K562 (cell line): Measurements from ENCODE around the gene F12. TPM values are rescaled to one million over a fixed set of nuclear protein-coding genes. Genes with fewer than 3 reads are reported as not detected.
"Not testable (repeated sequence)": the region's sequence is repeated elsewhere in the genome, so short reads cannot be mapped to it uniquely, and the experiment has no call there.

Experiments
- ATAC-seq: fragments of 200-7000 bp; cut with Tn5 transposase; 3 replicates; pipeline ENCODE4 v1.9.1; 2020; ENCODE audit warnings: moderate library complexity
- BruUV-seq: library from RNA; stranded (reverse); fragments of 400-500 nt; replicated peaks from 2 replicates; lab custom pipeline; 2021; lab: Mats Ljungman, UMichigan
- CTCF ChIA-PET: fragments of 300-600 bp; formaldehyde crosslinking; extraction: SDS; loops from one replicate; lab custom pipeline; 2021; ENCODE audit warnings: low intra/inter-chr PET ratio; lab: Yijun Ruan, JAX
- POLR2A ChIA-PET: fragments of 300-600, 350-650 bp; sonication (Branson Sonifier 250); formaldehyde crosslinking; extraction: SDS; loops from one replicate; lab custom pipeline; 2021; ENCODE audit warnings: antibody characterized with exemption, inconsistent platforms; lab: Yijun Ruan, JAX
- DNase-seq, 4 experiments: peaks; one replicate each; pipeline versions ENCODE4 v3.0.0 to v3.0.0-alpha.2; 2011 to 2018; ENCODE audit warnings: low spot score in 3 of 4, mixed read lengths in 3 of 4; ENCODE audit errors: extremely low read depth in 1 of 4
- FAIRE-seq: peaks from 2 replicates; lab custom pipeline; 2011; peaks lifted over from hg19 to GRCh38; lab: Jason Lieb, UNC
- H2AFZ ChIP-seq: 2 replicates; pipeline ENCODE4 v1.6.0; 2011; ENCODE audit warnings: low read depth, low read length, control low read depth, inconsistent platforms
- H3K27ac ChIP-seq: fragments of 200-600 bp; 3 replicates; pipeline ENCODE4 v1.8.0; 2011; ENCODE audit warnings: low read depth, mild to moderate bottlenecking, control low read depth, inconsistent platforms, low read length, moderate library complexity, mixed read lengths; ENCODE audit errors: extremely low read depth
- H3K27me3 ChIP-seq, 2 experiments: fragments of 300-600 bp in 1 of 2; 2 replicates in 1 of 2; 3 replicates in 1 of 2; pipeline versions ENCODE4 v1.6.0 to v1.8.0; 2011; ENCODE audit warnings: inconsistent platforms in 2 of 2, low read length in 2 of 2, mild to moderate bottlenecking in 1 of 2, mixed read lengths in 1 of 2, moderate library complexity in 1 of 2; ENCODE audit not compliant: control insufficient read depth in 2 of 2, insufficient read depth in 2 of 2
- H3K36me3 ChIP-seq: fragments of 300-600 bp; 3 replicates; pipeline ENCODE4 v1.8.0; 2011; ENCODE audit warnings: mild to moderate bottlenecking, low read length, inconsistent platforms; ENCODE audit not compliant: control insufficient read depth, insufficient read depth
- H3K4me1 ChIP-seq, 2 experiments: fragments of 200-600 bp in 1 of 2; replicated peaks in 1 of 2; 2 replicates in 1 of 2; 3 replicates in 1 of 2; pipeline versions ENCODE4 v1.5.1 to v1.8.0; 2011; ENCODE audit warnings: inconsistent platforms in 2 of 2, low read length in 2 of 2, mild to moderate bottlenecking in 1 of 2, mixed read lengths in 1 of 2, moderate library complexity in 1 of 2; ENCODE audit not compliant: control insufficient read depth in 2 of 2, insufficient read depth in 2 of 2
- H3K4me2 ChIP-seq: 2 replicates; pipeline ENCODE4 v1.6.1; 2011; ENCODE audit warnings: low read length, control low read depth, inconsistent platforms, mixed read lengths; ENCODE audit not compliant: insufficient read depth
- H3K4me3 ChIP-seq: fragments of 200-600 bp; sonication (generic), shearing (Covaris generic); 2 replicates; pipeline ENCODE4 v1.5.1; 2016; ENCODE audit warnings: control low read depth, inconsistent platforms
- H3K79me2 ChIP-seq: fragments of 200-600 bp; 3 replicates; pipeline ENCODE4 v1.8.0; 2011; ENCODE audit warnings: low read length, inconsistent platforms; ENCODE audit not compliant: control insufficient read depth, insufficient read depth
- H3K9ac ChIP-seq, 2 experiments: 2 replicates each; pipeline versions ENCODE4 v1.6.0 to v1.6.1; 2011; ENCODE audit warnings: low read depth in 2 of 2, low read length in 2 of 2, control low read depth in 1 of 2, inconsistent platforms in 1 of 2, mild to moderate bottlenecking in 1 of 2, mixed read lengths in 1 of 2; ENCODE audit not compliant: insufficient read depth in 1 of 2
- H3K9me1 ChIP-seq: one replicate; pipeline ENCODE4 v1.6.0; 2011; ENCODE audit warnings: inconsistent platforms, mild to moderate bottlenecking, low read length, moderate library complexity; ENCODE audit not compliant: control insufficient read depth, insufficient read depth
- H3K9me3 ChIP-seq: replicated peaks from 2 replicates; pipeline ENCODE4 v1.5.1; 2011; ENCODE audit warnings: low read depth, low read length, inconsistent platforms; ENCODE audit not compliant: control insufficient read depth, insufficient read depth
- H4K20me1 ChIP-seq: replicated peaks from 2 replicates; pipeline ENCODE4 v1.6.1; 2011; ENCODE audit warnings: low read length, inconsistent platforms, mixed read lengths; ENCODE audit not compliant: control insufficient read depth, insufficient read depth
- NRF1 ChIP-seq, 2 experiments: fragments of 450-650 bp; IDR thresholded peaks in 1 of 2; conservative IDR thresholded peaks in 1 of 2; 2 replicates each; pipeline ENCODE4 v1.6.1; 2014; ENCODE audit warnings: mild to moderate bottlenecking in 2 of 2
- ZBTB40 ChIP-seq, 2 experiments: fragments of 450-650 bp in 1 of 2; sonication (generic) in 1 of 2; formaldehyde crosslinking in 1 of 2; IDR thresholded peaks; 2 replicates each; pipeline versions ENCODE4 v1.7.1 to v1.9.0; 2016 to 2022; ENCODE audit warnings: inconsistent platforms in 1 of 2, mild to moderate bottlenecking in 1 of 2, missing genetic modification reagents in 1 of 2
- WGBS: fragments of 100-300 bp; shearing (Covaris generic); methylation state at CpG from one replicate; pipeline ENCODE4 v1.1.6; 2016; ENCODE audit warnings: low coverage, mixed read lengths; ENCODE audit not compliant: insufficient coverage; ENCODE audit errors: missing lambda C conversion rate; 5-methylcytosine and 5-hydroxymethylcytosine counted together
- in situ Hi-C: fragments of 300-500 bp; cut with MboI; formaldehyde crosslinking; loops from 4 replicates; pipeline ENCODE4 v1.15.0; 2018; ENCODE audit warnings: inconsistent platforms, mixed read lengths
- intact Hi-C: fragments of 100-400 bp; cut with micrococcal nuclease; formaldehyde crosslinking; loops from 2 replicates; pipeline ENCODE4 v1.14.2; 2022
- polyA plus RNA-seq, 8 experiments: library from polyadenylated mRNA; depleted of rRNA in 4 of 8; stranded (reverse) in 5 of 8; unstranded in 3 of 8; fragments of >200 nt; fragmentation: Nextera tagmentation in 2 of 8; fragmentation: Illumina TruSeq in 1 of 8; extraction: Ambion mirVana in 2 of 8; extraction: Trizol in 1 of 8; gene quantifications; 2 replicates each; pipeline versions ENCODE4 v1.2.1 to v1.2.3, GENCODE V29; 2011 to 2014; ENCODE audit warnings: inconsistent platforms in 1 of 8, missing spikeins in 1 of 8
- total RNA-seq, 7 experiments: library from RNA; depleted of rRNA in 6 of 7; stranded (reverse); fragments of >200 nt in 6 of 7; fragmentation: Illumina TruSeq in 2 of 7; extraction: Trizol in 2 of 7; gene quantifications; 2 replicates each; pipeline versions ENCODE4 v1.2.1 to v1.2.3, GENCODE V29; 2011 to 2021; ENCODE audit warnings: low replicate concordance in 1 of 7

The F12 gene
- total and polyA plus RNA-seq, 9 of the 15 experiments (the other 6 are each of a cell fraction or from before 2014, with no cell fraction given), result 0.59 to 18.3 (median 3.6) TPM

GRCh38 chr5:177376107-177376506 lies 33.3 kb downstream of the F12 start:
- DNase-seq (no peak), ATAC-seq (no peak)
- WGBS, result 74% methylated on average over 11 of the region's 11 CpGs
- Histone ChIP-seq H3K9me1 (peaks cover 4% of the 10 kb centered on the region), H3K4me1 (peaks cover 19 to 36% of the 10 kb centered on the region in 2 experiments), H3K36me3 (peaks cover 23% of the 10 kb centered on the region; the same call in 2 of the 3 replicates)
- no TSS peak for BruUV-seq
- TF ChIP-seq NRF1 (conservative IDR thresholded peaks at IDR 0.05 in 1 of 2, IDR thresholded peaks at IDR 0.05 in 1 of 2) (no peak), ZBTB40 (IDR thresholded peaks at IDR 0.05) (peak; percentile 61), ZBTB40 (CRISPR knock-in tag; IDR thresholded peaks at IDR 0.05) (no peak)
- TF ChIP-seq, all 486 proteins: peak for 1
- H3K4me2 ChIP-seq, result no peak overlapping the region
- H2AFZ ChIP-seq, result no peak overlapping the region
- CTCF ChIA-PET, result no interaction called here
- H3K27ac ChIP-seq, result no peak overlapping the region
- no peak overlapping the region for H3K9ac ChIP-seq
- in situ Hi-C loops, result no loop called here
- H3K4me3 ChIP-seq, result no peak overlapping the region
- FAIRE-seq, result no peak
- no peaks in the 10 kb centered on the region; the same call in 2 of the 3 replicates for H3K79me2 ChIP-seq
- no peaks in the 10 kb centered on the region for H3K27me3 ChIP-seq
- H4K20me1 ChIP-seq, result no peaks in the 10 kb centered on the region
- H3K9me3 ChIP-seq, result no peaks in the 10 kb centered on the region
- POLR2A ChIA-PET, result no interaction called here
- intact Hi-C loops, result no loop called here

- H3K79me2 ChIP-seq, BruUV-seq, CTCF ChIA-PET, H3K4me2 ChIP-seq, H3K4me3 ChIP-seq, FAIRE-seq, H3K9me1 ChIP-seq, DNase-seq, H3K27ac ChIP-seq, H3K27me3 ChIP-seq, H3K9ac ChIP-seq, H4K20me1 ChIP-seq, H2AFZ ChIP-seq, ATAC-seq, H3K9me3 ChIP-seq, intact Hi-C loops, in situ Hi-C loops: not testable (repeated sequence)
- POLR2A ChIA-PET, result interaction anchor here (0.6 to 1.0 kb wide), 4 partner anchors 9 to 79 kb away, joined by 3 read pairs; no protein-coding TSS in a partner anchor
- peaks cover 24% of the 10 kb centered on the region; the same call in 2 of the 3 replicates for H3K36me3 ChIP-seq
- H3K4me1 ChIP-seq, result peaks cover 21 to 40% of the 10 kb centered on the region in 2 experiments
- WGBS, result 34% methylated on average over 5 of the region's 5 CpGs
Observed at GRCh38 chr5:177375516-177375915, 33.8 kb downstream of the F12 start.
